HG03159 (cell line): Measurements from ENCODE around the gene ZNF471.

Experiments
- ATAC-seq: cut with Tn5 transposase; IDR thresholded peaks from one replicate; pipeline ENCODE4 v1.9.1; 2021; ENCODE audit warnings: mild to moderate bottlenecking, moderate library complexity; ENCODE audit not compliant: unreplicated experiment

Gene ZNF471

GRCh38 chr19:56507446-56508289, at the start of gene ZNF471:
Gene ZNF471 (plus strand): TSS chr19:56507855. CDS start chr19:56511572, 3,717 bp downstream.
- ATAC-seq: no peak

DNA sequence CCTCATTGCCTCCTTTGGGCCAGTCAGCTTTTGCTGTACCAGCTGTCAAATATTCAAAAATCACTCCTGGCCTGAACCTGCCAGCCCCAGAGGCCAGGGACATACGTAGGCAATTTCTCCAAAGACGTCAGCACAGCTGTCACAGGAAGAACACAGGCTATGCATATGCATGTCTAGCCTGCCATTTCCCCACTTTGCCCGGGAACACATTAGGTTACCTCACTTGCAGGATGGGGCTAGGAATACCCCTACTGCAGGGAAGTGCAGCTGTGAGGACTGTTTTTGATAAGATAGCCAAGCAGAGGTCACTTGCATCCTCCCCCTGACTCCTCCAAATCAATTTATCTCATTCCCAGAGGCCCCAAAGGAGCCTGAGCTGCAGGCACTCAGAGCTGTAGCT, 33.3 kb upstream of the ZNF471 start:
- no peak for ATAC-seq

GRCh38 chr19:56476093-56476492, 31.6 kb upstream of the ZNF471 start:
- no peak for ATAC-seq

GRCh38 chr19:56476651-56477428, 30.8 kb upstream of the ZNF471 start, which contains the start of gene ZNF667:
Gene ZNF667 (minus strand): TSS chr19:56477345. CDS start chr19:56462370, 14,975 bp downstream.
- ATAC-seq: no peak

- ATAC-seq: no peak
These were observed 30.0 kb upstream of the ZNF471 start for GRCh38 chr19:56477429-56478338.

DNA sequence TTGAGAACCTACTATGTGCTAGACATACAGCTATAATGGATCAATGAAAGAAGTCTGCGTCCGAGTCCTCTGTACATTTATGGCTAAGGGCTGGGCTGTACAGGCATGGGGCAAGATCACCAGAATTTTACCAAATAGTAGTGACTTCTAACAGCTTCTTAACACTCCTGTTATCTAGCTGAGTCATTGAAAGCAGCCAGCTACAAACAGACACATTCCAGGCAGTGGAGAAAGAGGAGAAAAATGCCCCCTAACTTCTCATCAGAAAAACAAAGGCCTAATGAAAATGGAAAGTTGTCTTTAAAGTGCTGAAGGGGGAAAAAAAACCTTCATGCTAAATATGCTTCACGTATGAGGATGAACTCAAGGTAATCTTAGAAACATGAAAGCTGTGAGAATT, 16.3 kb upstream of the ZNF471 start:
- ATAC-seq: no peak

GRCh38 chr19:56504581-56504980, 3.1 kb upstream of the ZNF471 start:
- ATAC-seq: no peak

- ATAC-seq: no peak
These were observed 679 bp downstream of the ZNF471 start for GRCh38 chr19:56508290-56508778.

DNA sequence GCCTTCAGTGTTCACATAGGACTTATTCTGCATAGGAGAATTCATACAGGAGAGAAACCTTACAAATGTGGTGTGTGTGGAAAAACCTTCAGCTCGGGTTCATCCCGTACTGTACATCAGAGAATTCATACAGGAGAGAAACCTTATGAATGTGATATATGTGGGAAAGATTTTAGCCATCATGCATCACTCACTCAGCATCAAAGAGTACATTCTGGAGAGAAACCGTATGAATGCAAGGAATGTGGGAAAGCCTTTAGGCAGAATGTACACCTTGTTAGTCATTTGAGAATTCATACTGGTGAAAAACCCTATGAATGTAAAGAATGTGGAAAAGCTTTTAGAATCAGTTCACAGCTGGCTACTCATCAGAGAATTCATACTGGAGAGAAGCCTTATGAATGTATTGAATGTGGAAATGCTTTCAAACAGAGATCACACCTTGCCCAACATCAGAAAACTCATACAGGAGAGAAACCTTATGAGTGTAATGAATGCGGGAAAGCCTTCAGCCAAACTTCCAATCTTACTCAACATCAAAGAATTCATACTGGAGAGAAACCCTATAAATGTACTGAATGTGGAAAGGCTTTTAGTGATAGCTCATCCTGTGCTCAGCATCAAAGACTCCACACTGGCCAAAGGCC, 17.7 kb downstream of the ZNF471 start:
- ATAC-seq: no peak

DNA sequence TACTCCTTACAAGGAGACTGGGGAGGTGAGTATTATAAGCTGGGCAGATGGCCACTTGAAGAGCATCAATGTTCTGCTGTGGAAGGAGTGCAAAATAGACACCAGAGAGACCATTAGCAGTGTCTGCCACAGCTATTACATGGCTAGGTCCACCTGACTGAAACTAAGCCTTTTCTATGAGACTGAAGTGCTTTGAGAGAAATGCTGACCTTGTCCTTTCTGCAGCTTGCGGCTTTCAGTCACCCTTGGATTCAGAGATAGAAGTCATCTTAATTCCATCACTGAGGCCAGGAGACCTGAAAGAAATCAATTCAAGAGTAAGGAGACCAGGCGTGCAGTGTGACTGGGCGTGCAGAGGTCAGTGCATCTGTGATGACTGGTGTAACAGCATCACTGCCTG, 29.8 kb downstream of the ZNF471 start:
- no peak for ATAC-seq

GRCh38 chr19:56538254-56538760, 30.7 kb downstream of the ZNF471 start:
- ATAC-seq: peak; percentile 93

DNA sequence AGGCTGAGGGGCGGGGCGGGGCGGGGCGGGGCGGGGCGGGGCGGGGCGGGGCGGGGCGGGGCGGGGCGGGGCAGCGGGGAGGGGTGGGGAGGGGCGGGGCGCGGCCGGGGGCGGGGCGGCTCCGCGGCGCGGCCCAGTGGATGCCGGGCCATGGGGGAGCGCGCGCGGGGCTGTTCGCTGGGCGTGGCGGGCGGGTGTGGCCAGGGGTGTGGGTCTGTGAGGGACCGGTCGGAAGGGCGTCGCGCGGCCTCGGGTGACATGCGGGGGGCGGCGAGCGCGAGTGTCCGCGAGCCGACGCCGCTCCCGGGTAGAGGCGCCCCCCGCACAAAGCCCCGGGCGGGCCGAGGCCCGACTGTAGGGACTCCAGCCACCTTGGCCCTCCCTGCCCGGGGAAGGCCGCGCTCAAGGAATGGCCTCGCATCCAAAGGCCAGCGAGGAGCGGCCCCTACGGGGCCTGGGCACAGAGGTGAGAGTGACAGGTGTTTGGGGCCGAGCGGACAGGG, 31.2 kb downstream of the ZNF471 start, which contains the start of gene ZFP28:
TSS of gene ZFP28 (plus strand) at position 188 of the 503 bp plus-strand sequence. CDS start at position 259, 71 bp downstream.
- ATAC-seq: peak; percentile 40

- ATAC-seq: no peak
These were observed 36.1 kb downstream of the ZNF471 start for GRCh38 chr19:56543776-56544175.

DNA sequence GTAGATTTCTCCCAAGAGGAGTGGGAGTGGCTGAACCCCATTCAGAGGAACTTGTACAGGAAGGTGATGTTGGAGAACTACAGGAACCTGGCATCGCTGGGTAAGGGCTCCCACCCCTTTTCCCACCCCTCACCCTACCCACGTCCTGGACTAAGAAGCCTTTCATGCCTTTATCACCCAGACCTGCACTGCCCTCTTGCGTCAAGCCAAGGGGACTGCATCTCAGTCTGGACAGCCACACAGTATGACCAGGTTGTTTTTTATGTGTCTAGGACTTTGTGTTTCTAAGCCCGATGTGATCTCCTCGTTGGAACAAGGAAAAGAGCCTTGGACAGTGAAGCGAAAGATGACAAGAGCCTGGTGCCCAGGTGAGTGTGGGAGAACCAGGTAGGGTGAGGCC, 39.9 kb downstream of the ZNF471 start:
- ATAC-seq: no peak

- ATAC-seq: no peak
These were observed 46.7 kb downstream of the ZNF471 start for GRCh38 chr19:56554272-56554869.

DNA sequence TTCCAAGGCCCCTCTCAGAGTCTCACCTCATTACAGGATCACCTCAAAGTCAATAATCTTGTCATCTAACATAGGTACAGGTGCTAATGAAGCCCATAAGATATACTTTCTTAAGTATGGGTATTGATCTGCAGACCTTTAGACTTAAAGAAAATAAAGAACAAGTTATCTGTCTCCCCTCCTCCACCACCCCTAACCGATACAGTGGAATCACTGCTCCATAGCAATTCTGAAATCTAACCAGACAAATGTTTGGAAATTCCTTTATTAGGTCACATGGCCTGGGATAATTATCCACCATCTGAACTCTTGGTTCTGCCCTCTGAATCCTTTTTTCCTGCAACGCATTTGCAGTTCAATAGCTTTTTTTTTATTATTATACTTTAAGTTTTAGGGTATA, 55.1 kb downstream of the ZNF471 start:
- ATAC-seq: no peak

GRCh38 chr19:56566904-56567273, 59.2 kb downstream of the ZNF471 start:
- peak; percentile 36 for ATAC-seq

DNA sequence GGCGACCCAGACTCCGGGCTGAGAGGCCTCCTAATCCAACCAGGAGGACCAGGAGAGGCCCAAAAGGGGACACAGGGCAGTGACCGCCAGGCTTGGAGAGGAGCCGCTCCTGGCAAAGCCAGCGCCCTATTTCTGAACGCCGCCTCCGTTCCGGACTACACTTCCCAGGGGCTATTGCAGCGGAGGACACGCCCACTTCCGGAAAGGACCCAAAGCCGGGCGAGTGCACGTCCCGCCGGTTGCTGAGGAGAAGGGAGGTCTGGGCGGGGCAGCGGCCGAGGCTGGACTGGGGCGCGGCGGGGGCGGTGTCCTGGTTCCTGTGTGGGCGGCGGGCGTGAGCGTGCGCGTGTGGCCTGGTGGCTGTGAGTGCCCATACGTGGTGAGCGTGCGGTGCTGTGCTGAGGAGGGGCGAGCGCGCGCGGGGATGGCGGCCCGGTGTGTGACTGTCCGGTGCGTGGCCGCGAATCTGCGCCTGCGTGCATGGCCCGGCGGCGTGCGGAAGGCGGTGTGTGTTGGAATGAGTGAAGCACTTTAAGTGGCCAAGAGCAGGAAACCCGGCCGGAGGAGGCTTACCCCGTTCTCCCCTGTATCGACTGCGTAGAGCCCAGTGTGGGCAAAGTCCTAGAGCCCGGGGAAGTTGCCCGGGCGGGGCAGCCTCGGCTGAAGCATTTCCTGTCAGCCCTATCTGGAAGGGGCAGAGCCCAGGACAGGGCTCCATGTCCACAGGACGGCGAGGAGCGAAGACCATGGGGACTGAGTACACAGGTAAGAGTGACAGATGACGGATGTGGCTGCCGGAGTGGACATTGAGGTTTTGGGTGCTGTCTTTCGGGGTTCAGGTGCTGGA, 59.8 kb downstream of the ZNF471 start, which contains the start of gene ZNF470:
TSS of gene ZNF470 (plus strand) at position 195 of the 847 bp plus-strand sequence. CDS start 2,844 bp downstream, outside the sequence.
- ATAC-seq: peak; percentile 98
